GM12865 (cell line): Measurements from ENCODE around the gene TROAP.

ENCODE experiments used
- DNase-seq: peaks from one replicate; pipeline ENCODE4 v3.0.0; 2010; ENCODE audit warnings: low read depth
- H3K4me3 ChIP-seq: 2 replicates; pipeline ENCODE4 v1.5.1; 2011; ENCODE audit warnings: mild to moderate bottlenecking, low read depth, low read length, control low read depth
- CTCF ChIP-seq: IDR thresholded peaks from 2 replicates; pipeline ENCODE4 v1.5.1; 2011; ENCODE audit warnings: low read length, control low read depth, low read depth, inconsistent platforms; ENCODE audit not compliant: insufficient read depth; ENCODE audit errors: missing control alignments

The TROAP gene

GRCh38 chr12:49335955-49336644 lies 13.0 kb downstream of the TROAP start:
- no peak overlapping the region for H3K4me3 ChIP-seq
- DNase-seq = no peak

GRCh38 chr12:49336645-49337584 lies 13.9 kb downstream of the TROAP start, which contains the start of gene C1QL4:
C1QL4 (minus strand) TSS chr12:49337188; CDS start chr12:49336477, 711 bp downstream.
- peak; percentile 77 for DNase-seq
- peak; percentile 94 for TF ChIP-seq CTCF
- no peak within 1 kb of the TSS; the same call in 1 of the 2 replicates for H3K4me3 ChIP-seq

More at GRCh38 chr12:49335955-49336644, 13.0 kb downstream of the TROAP start:
- TF ChIP-seq CTCF = no peak

GRCh38 chr12:49338830-49339463 lies 15.9 kb downstream of the TROAP start:
- no peak for DNase-seq
- no peak overlapping the region for H3K4me3 ChIP-seq
- TF ChIP-seq CTCF = no peak

- DNase-seq = no peak
- TF ChIP-seq CTCF = no peak
- H3K4me3 ChIP-seq = no peak overlapping the region
Observed at GRCh38 chr12:49339464-49339861, 16.4 kb downstream of the TROAP start.

GRCh38 chr12:49340095-49340870 lies 17.2 kb downstream of the TROAP start:
- TF ChIP-seq CTCF = no peak
- H3K4me3 ChIP-seq = no peak overlapping the region
- no peak for DNase-seq
